ENCODE measurements around the gene NGDN.

The NGDN gene

GRCh38 chr14:23485326-23485725 lies 15.8 kb downstream of the NGDN start:
- no peak for DNase-seq (ENCODE audit: low read depth)
- no peak for TF ChIP-seq CTCF (IDR thresholded peaks at IDR 0.05; ENCODE audit: insufficient read depth, low read depth, low read length, missing control alignments)

GRCh38 chr14:23486036-23486435 lies 16.5 kb downstream of the NGDN start:
- no peak for TF ChIP-seq CTCF (IDR thresholded peaks at IDR 0.05; ENCODE audit: insufficient read depth, low read depth, low read length, missing control alignments)
- DNase-seq (ENCODE audit: low read depth): no peak
- H3K4me3 ChIP-seq (ENCODE audit: low read depth, low read length): no peak overlapping the region

More at GRCh38 chr14:23485326-23485725, 15.8 kb downstream of the NGDN start:
- H3K4me3 ChIP-seq (ENCODE audit: low read depth, low read length): no peak overlapping the region

GRCh38 chr14:23487216-23487615 lies 17.7 kb downstream of the NGDN start:
- no peak overlapping the region for H3K4me3 ChIP-seq (ENCODE audit: low read depth, low read length)
- TF ChIP-seq CTCF (IDR thresholded peaks at IDR 0.05; ENCODE audit: insufficient read depth, low read depth, low read length, missing control alignments): no peak
- no peak for DNase-seq (ENCODE audit: low read depth)

GRCh38 chr14:23492618-23493272 lies 23.2 kb downstream of the NGDN start:
- DNase-seq (ENCODE audit: low read depth): no peak
- H3K4me3 ChIP-seq (ENCODE audit: low read depth, low read length): no peak overlapping the region
- no peak for TF ChIP-seq CTCF (IDR thresholded peaks at IDR 0.05; ENCODE audit: insufficient read depth, low read depth, low read length, missing control alignments)

- no peak for DNase-seq (ENCODE audit: low read depth)
- TF ChIP-seq CTCF (IDR thresholded peaks at IDR 0.05; ENCODE audit: insufficient read depth, low read depth, low read length, missing control alignments): no peak
- H3K4me3 ChIP-seq (ENCODE audit: low read depth, low read length): no peak overlapping the region
These were observed 24.7 kb downstream of the NGDN start for GRCh38 chr14:23494223-23494622.

- no peak for TF ChIP-seq CTCF (IDR thresholded peaks at IDR 0.05; ENCODE audit: insufficient read depth, low read depth, low read length, missing control alignments)
- no peak overlapping the region for H3K4me3 ChIP-seq (ENCODE audit: low read depth, low read length)
- DNase-seq (ENCODE audit: low read depth): no peak
These were observed 42.7 kb downstream of the NGDN start for GRCh38 chr14:23512156-23512555.

Measured in GM12865 (cell line).